ENCODE results near the gene LTO1. TPM values are rescaled to one million over a fixed set of nuclear protein-coding genes. Genes with fewer than 3 reads are reported as not detected.
A peak's percentile ranks its signal among the peaks of the same experiment; 100 is the strongest.

The LTO1 gene
- total and polyA plus RNA-seq, 2 of the 13 experiments (the other 11 are each of a cell fraction or from before 2014, with no cell fraction given), result 11.8 to 15.0 TPM

GRCh38 chr11:69708736-69709401 lies 33.7 kb upstream of the LTO1 start:
- H3K27ac ChIP-seq (ENCODE audit: extremely low read length, insufficient read depth, low read length), result peak overlapping the region; percentile 64
- peak; percentile 80 for FAIRE-seq
- peak; percentile 79 for DNase-seq (ENCODE audit: low spot score)
- H3K9me3 ChIP-seq (ENCODE audit: low read length), result no peaks in the 10 kb centered on the region
- H3K4me1 ChIP-seq (ENCODE audit: insufficient read depth, low read length), result peaks cover 51% of the 10 kb centered on the region
- peak overlapping the region in 1 of 3 experiments; percentile 56; a peak in 3 of 6 replicates for H3K4me3 ChIP-seq (replicated peaks in 1 of 3; ENCODE audit: insufficient read depth in 1 of 3, low read depth in 2 of 3, low read length in 3 of 3)
- no peaks in the 10 kb centered on the region for H3K79me2 ChIP-seq (ENCODE audit: insufficient read depth, low read length)
- H3K36me3 ChIP-seq (replicated peaks in 1 of 2; ENCODE audit: control insufficient read depth in 1 of 2, insufficient read depth in 2 of 2, low read length in 2 of 2), result no peaks in the 10 kb centered on the region
- no TSS peak for BruUV-seq (replicated peaks)
- peak overlapping the region; percentile 72 for H3K4me2 ChIP-seq (ENCODE audit: low read depth, low read length)
- WGBS (ENCODE audit: low lambda C conversion rate), result 22% methylated on average over 11 of the region's 15 CpGs
- H4K20me1 ChIP-seq (ENCODE audit: insufficient read depth, low read length), result no peaks in the 10 kb centered on the region
- intact Hi-C loops (cut with micrococcal nuclease; ENCODE audit: unreplicated experiment), result loop anchor here (2.0 to 5.0 kb wide), 2 partner anchors 22 to 93 kb away; no protein-coding TSS in a partner anchor
- H3K9ac ChIP-seq (ENCODE audit: insufficient read depth, low read depth, low read length), result peak overlapping the region; percentile 26; the same call in 1 of the 2 replicates
- in situ Hi-C loops (cut with HindIII; ENCODE audit: extremely low pct_ligation_motif_present, low pct_unique_long_range_greater_than_20kb), result no loop called here
- peak overlapping the region; percentile 34 for H2AFZ ChIP-seq (ENCODE audit: low read length)
- CTCF ChIA-PET (ENCODE audit: low intra/inter-chr PET ratio, low total read pairs), result interaction anchor here (2.3 kb wide), 1 partner anchor 24 kb away, joined by 10 read pairs; no protein-coding TSS in a partner anchor
- POLR2A ChIA-PET, result interaction anchor here (0.7 to 1.7 kb wide), 10 partner anchors 8 to 50 kb away, joined by 3 to 11 read pairs (median 3); partner anchors contain the start of gene LTO1
- peak; percentile 95 for ATAC-seq
- no peaks in the 10 kb centered on the region; a peak in 1 of 5 replicates for H3K27me3 ChIP-seq (ENCODE audit: control insufficient read depth in 1 of 2, insufficient read depth in 2 of 2, low read length in 2 of 2)
- TF ChIP-seq PHF21A (CRISPR knock-in tag; IDR thresholded peaks at IDR 0.05), result peak; percentile 79; the same call in 1 of the 2 replicates
- TF ChIP-seq ZBTB40 (IDR thresholded peaks at IDR 0.05), result no peak
- no peak for TF ChIP-seq ZBTB40 (CRISPR knock-in tag; IDR thresholded peaks at IDR 0.05)
- no peak for TF ChIP-seq YEATS2 (CRISPR knock-in tag; IDR thresholded peaks at IDR 0.05; ENCODE audit: borderline replicate concordance)
- no peak for TF ChIP-seq ZNF180 (CRISPR knock-in tag; IDR thresholded peaks at IDR 0.05; ENCODE audit: borderline replicate concordance, low read depth)
- TF ChIP-seq KLF13 (CRISPR knock-in tag; IDR thresholded peaks at IDR 0.05), result no peak
- TF ChIP-seq ZNF382 (CRISPR knock-in tag; IDR thresholded peaks at IDR 0.05; ENCODE audit: borderline replicate concordance), result no peak
- TF ChIP-seq GATAD2A (CRISPR knock-in tag; IDR thresholded peaks at IDR 0.05), result peak; percentile 72
- TF ChIP-seq ASH2L (IDR thresholded peaks at IDR 0.05; ENCODE audit: insufficient read length, low read depth, low read length), result peak; percentile 27
- peak; percentile 55; the same call in 1 of the 2 replicates for TF ChIP-seq ZXDC (CRISPR knock-in tag; IDR thresholded peaks at IDR 0.05)
- TF ChIP-seq ETV6 (CRISPR knock-in tag; conservative IDR thresholded peaks at IDR 0.05), result no peak
- TF ChIP-seq ZBTB7B (CRISPR knock-in tag; IDR thresholded peaks at IDR 0.05), result peak; percentile 68; the same call in 1 of the 2 replicates

Measured in HepG2 (cell line).